Skin of body (tissue), 2 donors: ENCODE results near the gene TMSB10. TPM values are rescaled to one million over a fixed set of nuclear protein-coding genes. Genes with fewer than 3 reads are reported as not detected.
"Not testable (repeated sequence)": the region's sequence is repeated elsewhere in the genome, so short reads cannot be mapped to it uniquely, and the experiment has no call there.

Source experiments
- DNase-seq: peaks from one replicate; lab custom pipeline; 2025; lab: John Stamatoyannopoulos, UW
- total RNA-seq: library from RNA; depleted of rRNA; stranded (reverse); fragments of >200 nt; gene quantifications from one replicate; pipeline ENCODE4 v1.2.3, GENCODE V29; 2014

TMSB10 gene
- total RNA-seq = 2,067 TPM

DNA sequence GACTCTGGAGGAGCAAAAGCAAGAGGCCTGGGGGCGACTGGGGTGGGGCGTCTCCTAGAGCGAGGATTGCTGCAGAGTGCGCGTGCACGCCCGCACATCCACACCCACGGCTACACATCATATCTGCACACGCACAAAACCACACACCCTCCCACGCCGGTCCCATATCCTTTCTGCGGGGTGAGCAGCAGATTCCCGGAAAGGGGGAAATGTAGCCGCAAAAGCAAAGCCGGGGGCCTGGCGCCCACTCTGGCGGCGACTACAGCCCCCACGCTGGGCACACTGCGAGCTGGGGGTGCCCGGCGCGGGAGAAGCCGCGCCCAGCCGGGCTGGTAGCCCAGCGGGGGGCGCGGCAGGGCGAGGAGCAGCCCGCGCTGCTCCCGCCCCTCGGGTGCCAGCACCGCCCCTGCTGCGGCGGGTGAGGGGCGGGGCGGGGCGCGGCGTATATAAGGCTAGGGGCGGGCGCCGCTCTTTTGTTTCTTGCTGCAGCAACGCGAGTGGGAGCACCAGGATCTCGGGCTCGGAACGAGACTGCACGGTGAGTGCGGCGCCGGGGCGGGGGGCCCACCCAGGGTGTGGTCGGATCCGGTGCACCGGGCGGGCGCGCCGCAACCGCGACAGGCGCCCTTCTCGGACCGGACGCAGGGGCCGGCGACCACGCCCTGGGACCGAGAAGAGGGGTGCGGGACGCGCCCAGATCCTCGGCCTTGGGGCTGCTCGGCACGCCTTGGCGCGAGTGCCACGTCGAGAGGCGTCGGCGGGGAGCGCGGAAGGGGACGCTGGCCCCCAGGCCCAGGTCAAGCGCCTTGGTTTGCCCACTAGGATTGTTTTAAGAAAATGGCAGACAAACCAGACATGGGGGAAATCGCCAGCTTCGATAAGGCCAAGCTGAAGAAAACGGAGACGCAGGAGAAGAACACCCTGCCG, at the start of gene TMSB10:
Gene TMSB10 (plus strand): TSS at position 476 of the 927 bp plus-strand sequence.
- DNase-seq = peak; percentile 84

DNA sequence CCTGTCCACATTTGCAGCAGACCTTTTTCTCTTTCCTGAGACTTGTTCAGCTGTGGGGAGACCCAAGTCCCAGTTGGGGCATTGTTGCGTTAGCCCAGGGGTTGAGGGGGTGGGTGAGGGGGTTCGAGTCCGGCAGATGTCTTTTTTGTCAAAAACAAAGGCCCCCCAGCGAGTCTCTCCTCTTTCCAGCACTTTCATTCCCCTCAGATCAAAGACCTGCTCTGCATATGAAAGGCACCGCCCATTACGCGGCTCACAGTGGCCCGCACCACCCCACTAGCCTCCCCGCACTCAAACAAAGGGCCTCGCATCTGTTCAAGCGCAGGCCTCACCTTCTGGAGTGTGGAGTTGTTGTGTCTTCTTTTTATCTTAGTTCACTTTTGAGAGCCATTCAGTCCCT, 49.7 kb upstream of the TMSB10 start:
- no peak for DNase-seq

DNA sequence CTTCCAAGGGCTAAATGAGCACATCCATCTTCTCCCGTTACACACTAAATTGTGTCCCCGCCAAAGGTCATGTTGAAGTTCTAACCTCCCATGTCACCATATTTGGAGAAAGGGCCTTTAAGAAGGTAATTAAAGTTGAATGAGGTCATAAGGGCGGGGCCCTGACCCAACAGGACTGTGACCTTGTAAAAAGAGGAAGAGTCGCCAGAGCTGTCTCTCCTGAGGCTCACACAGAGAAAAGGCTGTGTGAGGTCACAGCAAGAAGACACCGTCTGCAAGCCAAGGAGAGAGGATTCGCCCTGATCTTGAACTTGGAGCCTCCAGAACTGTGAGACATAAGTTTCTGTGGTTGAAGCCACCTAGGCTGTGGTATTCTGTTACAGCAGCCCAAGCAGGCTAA, 48.7 kb upstream of the TMSB10 start:
- DNase-seq = no peak

DNA sequence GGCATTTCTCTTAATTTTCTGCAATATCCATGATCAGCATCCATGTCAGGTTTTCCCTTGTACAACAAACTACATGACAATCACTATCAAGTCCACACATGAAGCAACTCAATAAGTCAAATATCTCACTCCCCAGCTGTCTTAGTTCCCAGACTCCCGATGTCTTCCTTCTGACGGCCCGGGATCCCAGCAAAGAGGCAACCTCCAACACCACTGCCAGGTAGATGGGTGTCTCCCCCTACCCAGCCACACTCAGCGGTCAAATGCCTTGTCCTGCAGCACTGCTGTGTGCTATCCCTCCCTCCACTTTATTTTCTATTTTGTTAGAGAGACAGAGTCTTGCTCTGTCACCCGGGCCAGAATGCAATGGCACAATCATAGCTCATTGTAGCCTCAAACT, 47.9 kb upstream of the TMSB10 start:
- no peak for DNase-seq

DNA sequence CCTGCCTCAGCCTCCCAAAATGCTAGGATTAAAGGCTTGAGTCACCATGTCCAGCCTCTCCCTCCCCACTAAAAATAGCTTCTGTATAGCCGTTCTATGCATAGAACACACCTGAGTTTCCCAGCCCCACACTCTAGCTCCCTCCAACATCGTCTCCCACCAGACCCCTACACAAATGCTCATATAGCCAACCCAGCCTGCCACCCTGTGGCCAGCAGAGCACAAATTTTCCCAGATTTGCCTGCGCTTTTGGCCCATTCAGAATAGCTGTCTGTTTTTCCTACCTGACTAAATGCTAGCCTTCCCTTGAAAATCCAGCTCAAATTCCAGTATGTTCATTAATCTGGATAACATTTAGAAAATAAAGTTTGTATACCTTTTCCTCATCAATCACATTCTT, 47.3 kb upstream of the TMSB10 start:
- no peak for DNase-seq

DNA sequence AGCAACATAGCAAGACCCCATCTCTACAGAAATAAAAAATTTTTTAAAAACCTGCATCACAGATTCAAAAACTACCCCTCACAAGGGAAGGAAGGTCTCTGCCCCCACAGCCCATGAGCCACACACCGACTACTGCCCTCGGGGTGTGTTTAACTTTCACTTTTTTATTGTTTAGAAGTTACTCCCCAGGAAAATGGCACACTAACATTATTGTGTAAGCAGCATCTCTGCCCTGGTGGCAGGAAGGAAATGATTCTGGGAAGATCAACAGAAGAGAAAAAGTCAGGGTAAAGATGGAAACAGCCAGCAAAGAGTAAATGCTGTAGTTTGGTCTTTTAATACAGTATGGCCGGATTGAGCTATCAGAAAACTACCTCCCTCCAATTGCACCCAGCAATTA, 46.5 kb upstream of the TMSB10 start:
- no peak for DNase-seq

DNA sequence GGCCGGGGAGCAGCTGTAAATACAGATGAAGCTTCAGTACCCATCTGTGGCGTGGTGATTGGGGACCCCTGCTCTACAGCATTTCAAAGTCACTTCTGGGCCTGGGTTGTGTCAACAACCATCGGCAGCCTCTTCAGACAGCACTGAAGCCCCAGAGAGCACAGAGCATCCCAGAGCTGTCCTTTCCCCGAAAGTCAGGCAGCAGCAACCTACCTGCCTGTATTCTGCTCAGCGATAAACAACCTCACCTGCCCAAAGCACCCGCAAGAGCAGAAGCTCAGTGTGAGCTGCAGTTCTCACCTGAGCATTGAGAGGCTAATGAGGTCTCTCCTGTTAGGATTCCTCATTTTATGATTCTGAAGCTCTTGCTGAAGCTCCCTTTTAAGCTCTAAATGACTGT, 43.9 kb upstream of the TMSB10 start:
- no peak for DNase-seq

DNA sequence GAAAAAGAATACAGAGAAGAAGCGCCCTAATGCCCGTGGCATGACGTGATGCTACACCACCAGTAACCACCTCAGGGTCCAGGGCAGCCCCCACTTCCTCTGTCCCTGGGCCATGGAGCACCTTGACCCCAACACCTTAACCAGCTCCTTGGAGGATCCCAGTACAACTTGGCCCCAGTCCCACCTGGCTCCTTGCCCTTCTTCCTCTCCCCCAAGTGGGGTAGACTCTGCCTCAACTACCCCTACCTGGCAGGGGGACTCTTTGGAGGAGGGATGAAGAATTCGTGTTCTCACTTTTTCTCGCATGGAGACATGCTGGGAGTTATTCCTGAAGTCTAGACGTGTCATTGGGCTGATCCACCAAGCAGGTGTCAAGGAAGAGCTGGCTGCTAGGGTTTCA, 43.5 kb upstream of the TMSB10 start:
- no peak for DNase-seq

DNA sequence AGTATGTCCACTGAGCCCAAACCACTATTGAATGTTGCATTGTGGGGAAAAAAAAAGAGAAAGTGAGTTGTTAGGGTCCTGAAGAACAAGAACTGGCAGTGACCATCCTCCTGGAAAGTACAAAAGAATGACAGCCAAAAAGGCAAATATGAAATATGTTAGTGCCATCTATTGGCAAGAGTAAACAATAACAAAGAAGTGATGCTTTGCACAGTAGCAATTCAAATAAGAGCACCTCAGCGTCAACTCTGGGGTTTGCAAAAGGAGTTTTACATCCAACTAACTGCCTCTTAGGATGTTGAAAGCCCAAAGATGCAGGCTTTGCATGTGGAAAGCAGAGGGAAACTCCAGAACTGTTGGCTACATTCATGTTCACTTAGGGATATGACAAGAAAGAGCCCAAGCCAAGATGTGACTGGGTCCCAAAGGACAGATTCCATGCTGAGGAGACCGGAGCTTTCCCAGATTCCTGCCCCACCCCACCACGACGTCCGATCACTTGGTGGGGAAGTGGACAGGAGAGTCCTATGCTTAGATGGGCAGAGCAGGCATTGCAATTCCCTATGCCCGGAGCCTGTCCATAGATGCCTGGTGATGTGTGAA, 40.2 kb upstream of the TMSB10 start:
- DNase-seq = no peak

DNA sequence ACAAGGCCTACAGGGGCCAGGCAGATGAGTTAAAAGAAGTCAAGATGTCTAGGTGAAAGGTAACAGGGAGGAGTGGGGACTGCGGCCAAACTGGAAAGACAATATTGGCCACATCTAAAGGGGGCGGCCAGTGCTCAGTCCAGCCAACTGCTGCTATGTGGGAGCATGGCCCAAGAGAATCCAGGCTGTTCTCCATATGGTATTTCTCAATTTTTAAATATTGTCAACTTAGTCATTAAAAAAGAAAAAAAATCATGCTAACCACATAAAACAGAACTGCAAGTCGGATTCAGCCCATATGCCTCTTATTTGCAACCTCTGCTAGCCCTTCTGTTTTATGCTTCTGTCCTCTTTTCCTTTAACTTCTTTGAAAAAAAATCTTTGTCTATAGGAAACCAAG, 39.3 kb upstream of the TMSB10 start:
- no peak for DNase-seq

DNA sequence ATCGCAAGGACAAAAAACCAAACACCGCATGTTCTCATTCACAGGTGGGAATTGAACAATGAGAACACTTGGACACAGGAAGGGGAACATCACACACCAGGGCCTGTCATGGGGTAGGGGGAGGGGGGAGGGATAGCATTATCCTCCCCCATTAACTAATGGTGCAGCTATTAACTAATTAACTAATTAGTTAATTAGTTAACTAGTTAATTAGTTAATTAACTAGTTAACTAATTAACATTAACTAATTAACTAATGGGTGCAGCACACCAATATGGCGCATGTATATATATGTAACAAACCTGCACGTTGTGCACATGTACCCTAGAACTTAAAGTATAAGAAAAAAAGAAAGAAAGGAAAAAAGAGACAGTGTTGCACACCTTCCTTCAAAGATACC, 37.1 kb upstream of the TMSB10 start:
- not testable (repeated sequence) for DNase-seq

DNA sequence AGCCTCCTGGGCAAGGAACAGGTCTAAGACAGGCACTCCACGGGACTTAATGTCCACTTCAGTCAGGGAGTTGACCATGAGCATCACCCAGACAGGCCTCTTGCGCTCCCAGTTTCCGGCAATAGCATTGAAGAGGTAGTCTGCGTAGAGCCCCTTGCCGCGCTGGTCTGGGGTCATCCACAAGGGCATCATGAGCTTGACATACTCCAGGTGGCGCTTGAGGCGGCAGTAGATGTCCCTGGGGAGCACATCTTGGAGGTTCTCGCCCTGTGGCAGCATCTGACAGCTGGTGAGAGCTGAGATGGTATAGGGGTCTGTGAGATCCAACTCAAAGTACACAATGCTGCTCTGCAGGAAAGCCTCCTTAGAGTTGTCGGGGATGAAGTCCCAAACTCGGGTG, 35.1 kb upstream of the TMSB10 start:
- no peak for DNase-seq

DNA sequence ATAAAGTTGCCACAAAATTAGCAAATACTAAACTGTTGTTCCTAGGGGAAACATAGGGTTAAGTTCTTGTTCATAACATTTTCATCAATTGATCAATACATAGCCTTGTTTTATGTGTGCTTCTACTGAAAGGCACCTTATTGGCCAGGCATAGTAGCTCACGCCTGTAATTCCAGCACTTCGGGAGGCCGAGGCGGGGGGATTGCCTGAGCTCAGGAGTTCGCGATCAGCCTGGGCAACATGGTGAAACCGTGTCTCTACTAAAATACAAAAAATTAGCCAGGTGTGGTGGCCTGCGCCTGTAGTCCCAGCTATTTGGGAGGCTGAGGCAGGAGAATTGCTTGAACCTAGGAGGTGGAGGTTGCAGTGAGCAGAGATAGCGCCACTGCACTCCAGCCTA, 32.8 kb upstream of the TMSB10 start:
- not testable (repeated sequence) for DNase-seq

DNA sequence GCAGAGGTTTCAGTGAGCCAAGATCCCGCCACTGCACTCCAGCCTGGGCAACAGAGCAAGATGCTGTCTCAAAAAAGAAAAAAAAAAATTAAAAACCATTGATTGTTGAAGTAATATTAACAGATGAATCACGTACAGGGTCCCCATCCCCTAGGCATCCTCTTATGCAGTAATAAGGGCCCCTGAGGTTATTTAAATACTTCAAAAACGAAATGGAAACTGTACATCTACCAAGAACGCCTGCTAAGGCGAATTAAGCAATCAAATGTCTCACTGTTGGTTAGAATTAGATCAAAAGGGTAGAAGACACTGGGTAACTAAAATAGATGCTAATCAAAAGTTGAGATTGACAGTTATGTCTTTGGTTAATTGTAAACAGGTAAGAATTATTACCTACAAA, 32.1 kb upstream of the TMSB10 start:
- DNase-seq = no peak

DNA sequence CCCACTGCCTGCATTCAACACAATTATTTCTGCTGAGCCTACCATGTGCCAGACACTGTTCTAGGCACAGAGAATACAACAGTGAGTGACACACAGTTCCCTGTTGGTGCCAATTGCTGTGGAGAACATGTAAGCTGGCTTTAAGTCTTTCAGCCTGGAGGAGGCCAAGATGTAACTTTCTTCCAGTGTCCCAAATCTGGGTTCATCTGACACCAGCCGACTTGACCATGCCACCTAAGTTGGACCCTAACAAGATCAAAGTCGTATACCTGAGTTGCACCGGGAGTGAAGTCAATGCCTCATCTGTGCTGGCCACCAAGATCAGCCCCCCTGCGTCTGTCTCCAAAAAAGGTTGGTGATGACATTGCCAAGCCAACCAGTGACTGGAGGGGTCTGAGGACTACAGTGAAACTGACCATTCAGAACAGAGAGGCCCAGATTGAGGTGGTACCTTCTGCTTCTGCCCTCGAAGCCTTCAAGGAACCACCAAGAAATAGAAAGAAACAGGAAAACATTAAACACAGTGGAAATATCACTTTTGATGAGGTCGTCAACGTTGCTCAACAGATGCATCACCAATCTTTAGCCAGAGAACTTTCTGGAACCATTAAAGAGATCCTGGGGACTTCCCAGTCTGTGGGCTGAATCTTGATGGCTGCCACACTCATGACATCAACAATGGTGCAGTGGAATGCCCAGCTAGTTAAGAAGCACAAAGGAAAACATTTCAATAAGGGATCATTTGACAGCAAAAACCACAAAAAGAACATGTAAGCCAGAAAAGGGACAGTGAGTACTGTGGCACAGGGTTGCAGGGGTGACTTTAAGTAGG, 30.9 kb upstream of the TMSB10 start:
- DNase-seq = no peak

DNA sequence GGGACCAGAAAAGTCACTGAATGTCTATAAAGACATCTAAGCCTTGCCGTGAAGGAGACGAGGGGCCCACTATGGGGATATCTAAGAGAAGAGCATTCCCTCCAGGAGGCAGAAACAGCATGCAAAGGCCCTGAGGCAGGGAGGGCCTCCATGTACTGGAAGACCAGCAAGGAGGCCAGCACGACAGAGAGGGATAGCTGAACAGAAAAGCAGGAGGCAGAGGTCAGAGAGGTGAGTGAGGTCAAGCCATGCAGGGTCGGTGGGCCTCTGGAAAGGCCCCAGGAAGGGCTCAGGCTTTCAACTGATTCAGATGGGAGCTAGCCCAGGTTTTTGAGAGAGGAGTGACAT, 30.3 kb upstream of the TMSB10 start:
- DNase-seq = no peak

DNA sequence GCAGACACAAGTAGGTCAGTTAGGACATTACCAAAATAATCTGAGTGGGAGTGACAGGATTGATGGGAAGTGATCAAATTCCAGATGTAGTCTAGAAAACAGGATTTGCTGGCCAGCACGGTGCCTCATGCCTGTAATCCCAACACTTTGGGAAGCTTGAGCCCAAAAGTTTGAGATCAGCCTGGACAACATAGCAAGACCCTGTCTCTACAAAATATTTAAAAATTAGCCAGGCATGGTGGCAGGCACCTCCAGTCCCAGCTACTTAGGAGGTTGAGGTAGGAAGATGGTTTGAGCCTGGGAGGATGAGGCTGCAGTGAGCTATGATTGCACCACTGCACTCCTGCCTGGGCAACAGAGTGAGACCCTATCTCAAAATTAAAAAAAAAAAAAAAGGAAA, 29.8 kb upstream of the TMSB10 start:
- not testable (repeated sequence) for DNase-seq

DNA sequence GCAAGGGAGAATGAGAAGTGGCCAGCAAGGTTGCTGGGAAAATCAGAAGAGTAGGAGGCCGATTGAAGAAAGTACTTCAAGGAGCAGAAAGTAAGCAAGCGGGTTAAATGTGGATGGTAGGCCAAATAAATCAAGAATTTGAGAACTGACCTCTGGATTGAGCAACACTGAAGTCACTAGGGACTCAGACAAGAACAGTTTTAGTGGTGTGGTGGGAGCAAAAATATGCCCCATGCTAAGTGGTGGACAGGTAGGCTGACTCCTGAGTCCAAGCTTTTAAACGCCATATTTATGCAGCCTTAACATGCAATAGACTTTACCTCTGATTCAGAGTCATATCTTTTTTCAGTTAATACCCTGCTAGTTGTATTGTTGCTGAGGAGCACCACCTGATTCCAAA, 29.1 kb upstream of the TMSB10 start:
- DNase-seq = no peak

DNA sequence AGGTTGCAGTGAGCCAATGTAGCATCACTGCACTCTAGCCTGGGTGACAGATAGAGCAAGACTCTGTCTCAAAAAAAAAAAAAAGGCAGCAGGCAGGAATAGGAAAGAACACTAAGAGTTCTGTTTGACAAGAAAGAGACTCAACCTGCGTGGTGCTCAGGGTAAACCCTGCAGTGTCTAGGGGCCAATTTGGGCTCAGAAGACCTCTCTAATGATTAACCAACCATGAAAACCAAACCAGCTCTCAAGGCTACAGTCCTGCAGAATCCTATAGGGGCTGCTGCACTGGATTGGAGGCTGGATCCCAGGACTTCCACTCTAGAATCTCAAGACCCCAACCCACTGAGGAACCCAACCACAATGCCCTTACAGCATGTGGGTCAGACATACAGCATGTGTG, 27.0 kb upstream of the TMSB10 start:
- no peak for DNase-seq

DNA sequence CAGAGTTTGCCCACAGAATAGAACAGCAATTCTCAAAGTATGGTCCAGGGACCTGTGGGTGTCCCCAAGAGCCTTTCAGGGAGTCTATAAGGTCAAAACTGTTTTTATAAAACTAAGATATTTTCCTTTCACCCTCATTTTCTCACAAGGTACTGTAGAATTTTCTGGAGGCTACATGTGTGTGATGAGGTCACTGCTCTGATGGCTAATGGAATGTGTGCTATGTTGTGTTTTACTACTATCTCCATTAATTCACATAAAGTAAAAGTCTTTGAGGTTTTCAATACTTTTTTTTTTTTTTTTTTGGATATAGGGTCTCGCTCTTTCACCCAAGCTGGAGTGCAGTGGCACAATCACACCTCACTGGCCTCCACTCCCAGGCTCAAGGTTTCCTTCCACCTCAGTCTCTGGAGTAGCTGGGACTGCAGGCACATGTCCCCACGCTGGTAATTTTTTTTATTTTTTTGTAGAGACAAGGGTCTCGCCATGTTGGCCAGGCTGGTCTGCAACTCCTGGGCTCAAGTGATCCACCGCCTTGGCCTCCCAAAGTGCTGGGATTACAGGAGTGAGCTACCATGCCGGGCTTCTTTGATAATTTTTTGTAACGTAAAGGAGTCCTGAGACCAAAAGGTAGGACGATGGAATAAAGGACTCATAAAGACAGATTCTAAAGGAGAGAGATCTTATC, 26.4 kb upstream of the TMSB10 start:
- no peak for DNase-seq

DNA sequence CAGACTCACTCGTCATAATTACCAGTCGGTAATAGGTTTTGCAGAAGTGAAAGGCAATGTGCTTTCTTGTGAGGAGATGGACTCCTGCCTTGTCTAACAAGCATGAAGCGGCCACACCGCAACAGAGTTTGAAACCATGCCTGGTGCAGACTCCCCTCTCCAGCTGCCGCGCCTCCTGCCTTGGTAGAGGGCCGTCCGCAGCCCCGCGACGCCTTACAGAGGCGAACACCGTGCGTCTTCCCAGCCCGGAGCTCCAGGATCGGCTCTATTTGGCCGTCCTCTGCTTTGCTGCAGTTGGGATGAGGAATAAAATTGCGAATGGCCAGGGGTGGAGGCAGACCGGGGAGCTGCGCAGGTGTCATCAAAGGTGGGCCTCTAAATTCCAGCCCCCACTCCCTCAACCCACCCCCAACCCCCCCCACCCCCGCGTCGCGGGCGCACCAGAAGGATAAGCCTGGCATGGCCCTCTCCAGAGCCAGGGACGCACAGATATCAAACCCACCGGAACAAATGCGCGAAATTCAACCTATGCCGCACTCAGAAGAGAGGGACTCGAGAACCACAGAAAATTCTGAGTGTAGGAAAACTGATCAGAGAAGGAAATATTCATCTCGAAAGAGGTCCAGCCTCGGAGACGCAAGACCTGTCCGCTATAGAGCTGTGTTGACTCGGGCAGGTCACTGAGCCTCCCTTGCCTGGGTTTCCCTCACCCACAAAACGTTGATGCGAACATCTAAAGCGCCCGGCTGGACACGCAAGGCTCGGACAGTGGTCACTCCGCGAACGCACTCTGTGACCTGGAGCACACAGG, 25.7 kb upstream of the TMSB10 start:
- DNase-seq = no peak
